Ovary (tissue), 3 donors: ENCODE data around the gene RHBDD3.

ENCODE experiments used
- EP300 ChIP-seq: sonication (generic); formaldehyde crosslinking; IDR thresholded peaks from one replicate; pipeline ENCODE4 v1.6.1; 2017; ENCODE audit warnings: antibody characterized with exemption
- POLR2A ChIP-seq: fragments of 450-650 bp; IDR thresholded peaks from one replicate; pipeline ENCODE4 v1.6.1; 2017; ENCODE audit warnings: antibody characterized with exemption, mild to moderate bottlenecking, moderate library complexity
- TF ChIP-seq, protein P1 (sequence below), 3 donors: fragments of 450-650 bp in 2 of 3; fragments of 200-600 bp in 1 of 3; IDR thresholded peaks; one replicate each; pipeline versions ENCODE4 v1.5.1 to v1.8.0; 2016 to 2022; ENCODE audit warnings: antibody characterized with exemption in 3 of 3, mild to moderate bottlenecking in 1 of 3
- donor health status: DM: no; HTN: no; CAD: no.

GRCh38 chr22:29251265-29251664, 16.5 kb downstream of the RHBDD3 start:
- TF ChIP-seq, protein P1, sequence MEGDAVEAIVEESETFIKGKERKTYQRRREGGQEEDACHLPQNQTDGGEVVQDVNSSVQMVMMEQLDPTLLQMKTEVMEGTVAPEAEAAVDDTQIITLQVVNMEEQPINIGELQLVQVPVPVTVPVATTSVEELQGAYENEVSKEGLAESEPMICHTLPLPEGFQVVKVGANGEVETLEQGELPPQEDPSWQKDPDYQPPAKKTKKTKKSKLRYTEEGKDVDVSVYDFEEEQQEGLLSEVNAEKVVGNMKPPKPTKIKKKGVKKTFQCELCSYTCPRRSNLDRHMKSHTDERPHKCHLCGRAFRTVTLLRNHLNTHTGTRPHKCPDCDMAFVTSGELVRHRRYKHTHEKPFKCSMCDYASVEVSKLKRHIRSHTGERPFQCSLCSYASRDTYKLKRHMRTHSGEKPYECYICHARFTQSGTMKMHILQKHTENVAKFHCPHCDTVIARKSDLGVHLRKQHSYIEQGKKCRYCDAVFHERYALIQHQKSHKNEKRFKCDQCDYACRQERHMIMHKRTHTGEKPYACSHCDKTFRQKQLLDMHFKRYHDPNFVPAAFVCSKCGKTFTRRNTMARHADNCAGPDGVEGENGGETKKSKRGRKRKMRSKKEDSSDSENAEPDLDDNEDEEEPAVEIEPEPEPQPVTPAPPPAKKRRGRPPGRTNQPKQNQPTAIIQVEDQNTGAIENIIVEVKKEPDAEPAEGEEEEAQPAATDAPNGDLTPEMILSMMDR (IDR thresholded peaks at IDR 0.05) = no peak
- TF ChIP-seq POLR2A = no peak
- no peak for TF ChIP-seq EP300
